Neutrophil (primary cell): ENCODE measurements around the gene DNAJB6.

Experiments used
- H3K27ac ChIP-seq: fragments of 200-600 bp; sonication (generic); 2 replicates; pipeline ENCODE4 v1.5.1; 2016; ENCODE audit warnings: mild to moderate bottlenecking, moderate library complexity
- H3K27me3 ChIP-seq: fragments of 200-600 bp; sonication (generic); 2 replicates; pipeline ENCODE4 v1.6.0; 2016; ENCODE audit warnings: mild to moderate bottlenecking
- H3K36me3 ChIP-seq: fragments of 200-600 bp; sonication (generic); 2 replicates; pipeline ENCODE4 v1.5.1; 2017
- H3K4me1 ChIP-seq, 2 experiments: fragments of 200-600 bp in 1 of 2; sonication (generic) in 1 of 2; 1 replicate in 1 of 2; 2 replicates in 1 of 2; pipeline versions ENCODE4 v1.5.1 to v1.6.1; 2013 to 2016; ENCODE audit warnings: low read depth in 1 of 2, low read length in 1 of 2, mild to moderate bottlenecking in 1 of 2, moderate library complexity in 1 of 2; ENCODE audit not compliant: control insufficient read depth in 1 of 2, insufficient read depth in 1 of 2
- H3K4me3 ChIP-seq, 2 experiments: fragments of 200-600 bp in 1 of 2; sonication (generic) in 1 of 2; 1 replicate in 1 of 2; 2 replicates in 1 of 2; pipeline ENCODE4 v1.5.1; 2013 to 2016; ENCODE audit warnings: low read depth in 1 of 2, low read length in 1 of 2, mild to moderate bottlenecking in 1 of 2, moderate library complexity in 1 of 2
- H3K9me3 ChIP-seq: fragments of 200-600 bp; sonication (generic); 2 replicates; pipeline ENCODE4 v1.5.1; 2016
- TF ChIP-seq, protein P1 (sequence below): fragments of 200-600 bp; sonication (generic); IDR thresholded peaks from 2 replicates; pipeline ENCODE4 v1.5.1; 2016; ENCODE audit warnings: antibody characterized with exemption

DNAJB6 gene

GRCh38 chr7:157394246-157395191 lies 57.7 kb downstream of the DNAJB6 start:
- no peak overlapping the region for H3K4me3 ChIP-seq
- H3K27me3 ChIP-seq: no peaks in the 10 kb centered on the region
- no peaks in the 10 kb centered on the region for H3K9me3 ChIP-seq
- H3K36me3 ChIP-seq: peaks cover 16% of the 10 kb centered on the region
- peaks cover 83 to 89% of the 10 kb centered on the region in 2 experiments for H3K4me1 ChIP-seq
- TF ChIP-seq, protein P1, sequence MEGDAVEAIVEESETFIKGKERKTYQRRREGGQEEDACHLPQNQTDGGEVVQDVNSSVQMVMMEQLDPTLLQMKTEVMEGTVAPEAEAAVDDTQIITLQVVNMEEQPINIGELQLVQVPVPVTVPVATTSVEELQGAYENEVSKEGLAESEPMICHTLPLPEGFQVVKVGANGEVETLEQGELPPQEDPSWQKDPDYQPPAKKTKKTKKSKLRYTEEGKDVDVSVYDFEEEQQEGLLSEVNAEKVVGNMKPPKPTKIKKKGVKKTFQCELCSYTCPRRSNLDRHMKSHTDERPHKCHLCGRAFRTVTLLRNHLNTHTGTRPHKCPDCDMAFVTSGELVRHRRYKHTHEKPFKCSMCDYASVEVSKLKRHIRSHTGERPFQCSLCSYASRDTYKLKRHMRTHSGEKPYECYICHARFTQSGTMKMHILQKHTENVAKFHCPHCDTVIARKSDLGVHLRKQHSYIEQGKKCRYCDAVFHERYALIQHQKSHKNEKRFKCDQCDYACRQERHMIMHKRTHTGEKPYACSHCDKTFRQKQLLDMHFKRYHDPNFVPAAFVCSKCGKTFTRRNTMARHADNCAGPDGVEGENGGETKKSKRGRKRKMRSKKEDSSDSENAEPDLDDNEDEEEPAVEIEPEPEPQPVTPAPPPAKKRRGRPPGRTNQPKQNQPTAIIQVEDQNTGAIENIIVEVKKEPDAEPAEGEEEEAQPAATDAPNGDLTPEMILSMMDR: no peak
- H3K27ac ChIP-seq: peak overlapping the region; percentile 79

DNA sequence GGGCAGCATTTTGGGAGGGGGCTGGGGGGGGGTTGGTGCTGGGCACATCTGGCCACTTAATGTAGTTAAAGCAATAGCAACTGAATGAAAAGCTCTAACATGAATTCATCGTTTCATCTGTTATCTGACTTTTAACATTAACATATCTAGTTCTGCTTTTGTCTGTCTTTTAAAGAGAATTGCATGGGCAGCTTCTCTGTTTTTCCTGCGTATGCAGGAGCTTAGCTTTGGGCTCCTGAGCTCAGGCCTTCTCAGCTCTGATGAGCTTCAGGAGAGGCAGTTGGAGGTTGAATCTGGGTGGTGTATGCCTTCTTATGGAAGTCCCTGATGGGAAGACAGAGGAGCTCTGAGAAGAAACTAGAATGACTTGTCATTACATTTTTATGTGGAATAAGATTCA lies 58.4 kb downstream of the DNAJB6 start:
- Histone ChIP-seq H3K36me3 (peaks cover 19% of the 10 kb centered on the region), H3K4me3 (no peak overlapping the region), H3K4me1 (peaks cover 76 to 82% of the 10 kb centered on the region in 2 experiments), H3K27ac (peak overlapping the region; percentile 79), H3K27me3 (no peaks in the 10 kb centered on the region), H3K9me3 (no peaks in the 10 kb centered on the region)
- TF ChIP-seq, protein P1: no peak

DNA sequence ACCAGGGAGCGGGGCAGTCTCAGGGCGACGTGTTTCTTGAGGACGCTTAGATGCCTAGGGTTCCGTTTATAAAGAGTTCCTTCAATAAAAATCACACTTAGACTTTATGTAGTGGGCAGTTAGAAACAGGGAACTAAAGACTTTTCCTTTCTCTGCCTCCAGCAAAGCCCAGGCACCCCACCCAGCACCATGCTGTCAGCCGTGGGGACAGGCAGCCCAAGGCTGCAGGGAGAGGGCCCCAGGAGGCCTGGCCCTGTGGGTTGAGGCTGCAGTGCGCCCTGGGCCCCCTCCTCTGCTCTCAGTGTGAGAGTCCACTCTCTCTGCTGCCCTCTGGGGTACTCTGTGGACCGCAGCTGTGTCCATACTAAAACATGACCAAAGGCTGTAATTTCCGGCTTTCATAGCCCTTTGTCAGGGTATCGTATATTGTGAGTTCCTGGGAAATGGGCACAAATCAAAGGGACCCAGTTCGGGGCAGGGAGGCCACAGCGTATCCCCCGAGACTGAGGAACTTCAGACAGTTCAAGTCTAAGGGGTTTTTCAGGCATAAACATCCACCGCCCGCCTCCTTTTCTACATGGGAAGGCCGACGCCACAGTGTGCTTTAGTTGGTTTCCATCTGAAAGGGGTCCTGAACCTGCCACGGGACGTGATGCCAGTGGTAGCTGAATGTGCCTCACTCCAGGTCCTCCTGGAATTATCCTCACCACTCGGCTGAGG lies 59.7 kb downstream of the DNAJB6 start:
- no peaks in the 10 kb centered on the region for H3K27me3 ChIP-seq
- H3K27ac ChIP-seq: peak overlapping the region; percentile 40
- TF ChIP-seq, protein P1: no peak
- H3K9me3 ChIP-seq: no peaks in the 10 kb centered on the region
- peaks cover 69 to 74% of the 10 kb centered on the region in 2 experiments for H3K4me1 ChIP-seq
- H3K4me3 ChIP-seq: no peak overlapping the region
- peaks cover 21% of the 10 kb centered on the region for H3K36me3 ChIP-seq

GRCh38 chr7:157397036-157397720 lies 60.4 kb downstream of the DNAJB6 start:
- Histone ChIP-seq H3K27ac (no peak overlapping the region), H3K36me3 (peaks cover 21% of the 10 kb centered on the region), H3K4me1 (peaks cover 69 to 74% of the 10 kb centered on the region in 2 experiments), H3K4me3 (no peak overlapping the region), H3K27me3 (no peaks in the 10 kb centered on the region), H3K9me3 (no peaks in the 10 kb centered on the region)
- TF ChIP-seq, protein P1: no peak
